Testis (tissue), 2 donors: ENCODE measurements around the gene ZNF518B.

ENCODE experiments used
- CTCF ChIP-seq, 3 experiments: fragments of 450-650 bp in 2 of 3; fragments of 200-600 bp in 1 of 3; sonication (generic) in 1 of 3; IDR thresholded peaks; one replicate each; pipeline ENCODE4 v1.5.1; 2016 to 2019; ENCODE audit warnings: antibody characterized with exemption in 3 of 3, mild to moderate bottlenecking in 2 of 3, moderate library complexity in 1 of 3
- POLR2A ChIP-seq: fragments of 450-650 bp; IDR thresholded peaks from one replicate; pipeline ENCODE4 v1.6.1; 2017; ENCODE audit warnings: antibody characterized with exemption, mild to moderate bottlenecking, moderate library complexity

GRCh38 chr4:10454121-10454520 lies 3.1 kb downstream of the ZNF518B start:
- no peak for TF ChIP-seq CTCF (IDR thresholded peaks at IDR 0.05)
- no peak for TF ChIP-seq POLR2A
